IgD-negative memory B cell (primary cell): Measurements from ENCODE around the gene ARPP21. TPM values are rescaled to one million over a fixed set of nuclear protein-coding genes. Genes with fewer than 3 reads are reported as not detected.
"Not testable (repeated sequence)": the region's sequence is repeated elsewhere in the genome, so short reads cannot be mapped to it uniquely, and the experiment has no call there.

Source experiments
- H3K27ac Mint-ChIP-seq, 3 donors: one replicate each; pipeline ENCODE4 v1.8.0; 2020 to 2022; ENCODE audit warnings: mild to moderate bottlenecking in 3 of 3, mixed read lengths in 3 of 3, moderate library complexity in 1 of 3
- H3K27me3 Mint-ChIP-seq: one replicate; pipeline ENCODE4 v1.8.0; 2021; ENCODE audit warnings: mixed read lengths
- H3K36me3 Mint-ChIP-seq: one replicate; pipeline ENCODE4 v1.8.0; 2020; ENCODE audit warnings: mild to moderate bottlenecking, mixed read lengths
- H3K4me1 Mint-ChIP-seq, 3 donors: one replicate each; pipeline ENCODE4 v1.8.0; 2020 to 2022; ENCODE audit warnings: mixed read lengths in 3 of 3, mild to moderate bottlenecking in 1 of 3
- H3K4me3 Mint-ChIP-seq, 4 donors: one replicate each; pipeline ENCODE4 v1.8.0; 2020 to 2022; ENCODE audit warnings: mild to moderate bottlenecking in 4 of 4, mixed read lengths in 4 of 4, moderate library complexity in 3 of 4
- H3K9me3 Mint-ChIP-seq, 3 donors: one replicate each; pipeline ENCODE4 v1.8.0; 2020 to 2021; ENCODE audit warnings: mixed read lengths in 3 of 3, mild to moderate bottlenecking in 1 of 3
- polyA plus RNA-seq: library from polyadenylated mRNA; unstranded; fragments of 300-500 nt; fragmentation: Illumina TruSeq; gene quantifications from one replicate; pipeline ENCODE4 v1.2.3, GENCODE V29; 2021

The ARPP21 gene
- polyA plus RNA-seq = not detected

DNA sequence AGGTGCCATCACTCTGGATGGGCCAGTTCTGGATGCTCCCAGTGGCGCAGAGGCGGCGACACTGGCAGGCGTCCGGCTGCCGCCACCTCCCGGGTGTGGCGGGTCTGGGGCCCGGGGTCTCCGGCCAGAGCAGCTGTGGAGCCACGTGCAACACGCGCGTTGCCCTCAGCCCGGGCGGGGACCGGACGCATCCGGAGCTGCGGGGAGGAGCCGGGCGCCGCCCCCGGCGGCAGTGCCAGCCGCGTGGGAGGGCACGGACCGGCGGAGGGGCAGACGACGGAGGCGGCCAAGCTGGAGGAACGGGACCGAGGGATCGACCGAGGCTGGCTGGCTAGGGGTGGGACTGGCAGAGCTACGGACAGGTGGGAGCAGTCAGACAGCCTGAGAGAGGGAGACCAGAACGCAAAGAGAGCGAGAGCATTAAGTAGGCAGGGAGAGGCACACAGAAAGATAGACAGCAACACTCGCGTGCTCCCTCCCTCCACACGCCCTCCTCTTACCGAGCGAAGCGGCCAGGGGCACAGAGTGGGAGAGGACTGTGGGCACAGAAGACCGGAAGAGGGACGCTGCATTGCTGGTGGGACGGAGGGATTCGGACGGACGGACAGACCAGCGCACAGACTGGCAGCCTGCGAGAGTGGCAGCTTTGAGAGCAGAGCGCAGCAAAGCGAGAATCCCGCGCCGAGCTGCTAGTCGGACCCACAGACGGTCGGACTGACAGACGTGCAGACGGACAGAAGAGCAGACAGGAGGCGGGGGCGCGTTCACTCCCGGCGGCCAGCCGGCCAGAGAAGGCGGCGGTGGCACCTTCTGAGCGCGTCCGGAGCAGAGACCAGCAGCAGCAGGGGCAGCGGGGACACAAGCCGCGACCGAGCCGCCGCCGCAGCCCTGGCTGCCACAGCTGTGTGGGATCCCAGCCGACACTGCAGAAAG lies at the start of gene ARPP21:
Gene ARPP21, plus strand, starts transcription at position 272 of the 933 bp plus-strand sequence. CDS start 42,227 bp downstream, outside the sequence.
- peak within 1 kb of the TSS in 2 of 4 donors; percentile 25 to 38 for H3K4me3 Mint-ChIP-seq
- peaks cover 2% of the 10 kb centered on the region for H3K36me3 Mint-ChIP-seq
- peaks cover 0 to 10% (median 0%) of the 10 kb centered on the region in 3 donors for H3K4me1 Mint-ChIP-seq
- peaks cover 0 to 9% (median 3%) of the 10 kb centered on the region in 3 donors for H3K9me3 Mint-ChIP-seq
- no peak within 1 kb of the TSS for H3K27ac Mint-ChIP-seq
- peaks cover 27% of the 10 kb centered on the region for H3K27me3 Mint-ChIP-seq

- Mint-ChIP-seq H3K27ac (no peak overlapping the region), H3K36me3 (no peaks in the 10 kb centered on the region), H3K4me3 (no peak overlapping the region), H3K27me3 (no peaks in the 10 kb centered on the region), H3K9me3 (peaks cover 6 to 10% (median 7%) of the 10 kb centered on the region in 3 donors), H3K4me1 (no peaks in the 10 kb centered on the region)
These were observed 46.6 kb upstream of the ARPP21 start for GRCh38 chr3:35592589-35593295.

GRCh38 chr3:35594739-35595138 lies 44.6 kb upstream of the ARPP21 start:
- H3K4me1 Mint-ChIP-seq = no peaks in the 10 kb centered on the region
- no peaks in the 10 kb centered on the region for H3K36me3 Mint-ChIP-seq
- H3K9me3 Mint-ChIP-seq = peaks cover 2 to 6% (median 3%) of the 10 kb centered on the region in 3 donors
- no peak overlapping the region for H3K27ac Mint-ChIP-seq
- H3K27me3 Mint-ChIP-seq = no peaks in the 10 kb centered on the region
- no peak overlapping the region for H3K4me3 Mint-ChIP-seq

DNA sequence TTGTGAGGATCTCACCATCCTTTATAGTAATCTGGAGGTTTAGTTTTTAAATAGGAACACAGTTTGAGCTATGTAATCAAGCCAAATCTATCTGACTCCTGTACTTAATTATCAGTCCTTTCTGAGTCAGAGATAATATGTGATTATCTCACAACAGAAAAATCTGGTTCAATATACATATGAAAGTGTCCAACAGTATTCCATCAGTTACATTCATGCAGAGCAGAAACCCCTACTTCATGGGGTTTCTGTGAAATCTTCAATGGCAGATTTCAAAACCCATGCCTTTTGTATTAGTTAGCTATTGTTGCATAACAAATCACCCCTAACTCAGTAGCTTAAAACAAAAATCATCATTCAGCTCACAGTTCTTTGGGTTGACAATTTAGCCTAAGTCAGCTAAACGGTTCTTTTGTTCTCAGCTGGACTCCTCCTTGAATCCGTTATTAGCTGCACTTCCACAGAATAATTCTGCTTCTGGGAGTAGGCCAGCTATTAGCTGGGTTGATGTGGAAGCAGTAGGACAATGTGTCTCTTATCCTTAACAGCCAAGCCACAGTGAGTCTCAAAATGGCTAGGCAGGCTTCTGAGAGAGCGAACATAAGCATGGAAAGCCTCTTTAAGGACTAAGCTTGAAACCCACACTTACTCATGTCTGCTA lies 42.9 kb upstream of the ARPP21 start:
- Mint-ChIP-seq H3K4me3 (no peak overlapping the region), H3K9me3 (peaks cover 2 to 6% (median 3%) of the 10 kb centered on the region in 3 donors), H3K27me3 (no peaks in the 10 kb centered on the region), H3K27ac (no peak overlapping the region), H3K36me3 (no peaks in the 10 kb centered on the region), H3K4me1 (no peaks in the 10 kb centered on the region)

GRCh38 chr3:35597490-35597889 lies 41.8 kb upstream of the ARPP21 start:
- peaks cover 2 to 9% (median 5%) of the 10 kb centered on the region in 3 donors for H3K9me3 Mint-ChIP-seq
- H3K4me3 Mint-ChIP-seq = no peak overlapping the region
- no peaks in the 10 kb centered on the region for H3K27me3 Mint-ChIP-seq
- no peaks in the 10 kb centered on the region for H3K36me3 Mint-ChIP-seq
- no peak overlapping the region for H3K27ac Mint-ChIP-seq
- H3K4me1 Mint-ChIP-seq = no peaks in the 10 kb centered on the region

DNA sequence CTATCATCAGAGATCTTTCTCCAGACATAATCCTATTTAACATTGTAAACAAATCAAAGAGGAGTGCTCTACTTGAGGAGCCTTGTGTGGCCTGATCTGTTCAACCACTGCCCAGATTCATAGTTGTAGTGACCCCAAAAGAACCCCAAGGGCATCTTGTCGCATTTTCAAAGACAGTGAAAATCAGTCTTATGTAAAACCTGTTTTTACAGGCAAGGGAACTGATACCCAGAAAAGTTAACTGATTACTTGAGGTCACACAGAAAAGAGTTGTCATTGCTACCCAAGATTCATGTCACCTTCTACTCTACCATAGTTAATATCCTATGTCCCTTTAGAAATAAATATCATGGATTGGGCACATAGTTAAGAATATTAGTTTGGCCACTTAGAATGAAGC lies 40.5 kb upstream of the ARPP21 start:
- Mint-ChIP-seq H3K36me3 (no peaks in the 10 kb centered on the region), H3K4me3 (no peak overlapping the region), H3K27me3 (no peaks in the 10 kb centered on the region), H3K4me1 (no peaks in the 10 kb centered on the region), H3K9me3 (peaks cover 2 to 3% (median 2%) of the 10 kb centered on the region in 3 donors), H3K27ac (no peak overlapping the region)

DNA sequence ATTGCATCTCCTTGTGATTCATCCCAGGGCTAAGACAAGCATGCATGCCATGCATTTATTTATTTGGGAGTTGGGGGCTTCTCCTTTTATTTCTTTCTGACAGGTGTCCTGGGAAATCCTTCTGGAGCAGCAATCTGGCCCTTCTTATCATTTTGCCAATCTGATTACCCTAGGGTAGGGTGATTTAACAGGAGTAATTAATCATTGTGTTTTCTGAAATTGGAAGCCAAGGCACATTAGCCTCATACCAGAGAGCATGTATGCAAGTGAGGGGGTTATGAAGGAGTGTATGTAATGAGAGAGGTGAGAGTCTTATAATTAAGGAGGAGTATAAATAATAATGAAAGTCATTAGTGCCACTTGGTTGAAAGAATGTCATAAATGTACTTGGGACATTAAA lies 37.4 kb upstream of the ARPP21 start:
- H3K36me3 Mint-ChIP-seq = no peaks in the 10 kb centered on the region
- H3K9me3 Mint-ChIP-seq = peaks cover 0 to 3% (median 3%) of the 10 kb centered on the region in 3 donors
- H3K27ac Mint-ChIP-seq = no peak overlapping the region
- no peaks in the 10 kb centered on the region for H3K4me1 Mint-ChIP-seq
- no peaks in the 10 kb centered on the region for H3K27me3 Mint-ChIP-seq
- H3K4me3 Mint-ChIP-seq = no peak overlapping the region

GRCh38 chr3:35602395-35602936 lies 36.9 kb upstream of the ARPP21 start:
- no peaks in the 10 kb centered on the region for H3K36me3 Mint-ChIP-seq
- no peaks in the 10 kb centered on the region for H3K27me3 Mint-ChIP-seq
- peaks cover 0 to 3% (median 3%) of the 10 kb centered on the region in 3 donors for H3K9me3 Mint-ChIP-seq
- no peak overlapping the region for H3K27ac Mint-ChIP-seq
- no peaks in the 10 kb centered on the region for H3K4me1 Mint-ChIP-seq
- no peak overlapping the region for H3K4me3 Mint-ChIP-seq

DNA sequence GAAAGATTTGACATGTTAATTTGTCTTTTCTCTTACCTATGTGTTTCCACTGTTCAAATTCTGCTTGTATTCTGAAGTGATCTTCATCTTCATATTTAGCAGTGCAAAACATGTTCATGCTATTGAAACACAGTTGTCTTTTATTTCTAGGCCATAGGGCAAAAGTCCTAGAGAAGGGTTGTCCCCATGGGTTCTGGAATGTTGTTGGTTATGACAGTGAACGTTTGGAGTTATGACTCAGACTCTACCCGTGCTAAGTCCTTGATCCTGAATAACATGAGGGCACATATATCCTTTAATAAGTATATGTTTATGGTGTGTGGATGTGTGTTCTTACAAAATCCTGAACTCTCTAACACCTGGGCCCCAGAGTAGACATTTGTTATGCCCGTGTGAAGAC lies 23.0 kb upstream of the ARPP21 start:
- Mint-ChIP-seq H3K36me3 (no peaks in the 10 kb centered on the region), H3K27me3 (peaks cover under 1% of the 10 kb centered on the region), H3K4me3 (no peak overlapping the region), H3K27ac (no peak overlapping the region), H3K4me1 (peaks cover 0 to 3% (median 0%) of the 10 kb centered on the region in 3 donors), H3K9me3 (peaks cover 3 to 9% (median 5%) of the 10 kb centered on the region in 3 donors)

DNA sequence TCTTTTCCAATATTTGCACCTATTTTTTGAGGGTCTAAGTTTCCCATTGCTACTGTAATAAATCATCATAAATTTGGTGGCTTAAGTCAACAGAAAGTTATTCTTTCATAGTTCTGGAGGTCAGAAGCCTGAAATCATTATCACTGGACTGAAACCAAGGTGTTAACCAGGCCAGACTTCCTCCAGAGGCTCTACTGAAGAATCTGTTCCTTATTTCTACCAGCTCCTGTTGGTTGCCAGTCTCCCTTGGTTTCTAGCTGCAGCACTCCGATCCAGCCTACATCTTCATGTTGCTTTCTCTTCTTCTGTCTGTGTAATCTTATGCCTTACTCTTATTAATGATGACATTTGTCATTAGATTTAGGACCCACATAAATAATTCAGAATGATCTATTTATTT lies 22.0 kb upstream of the ARPP21 start:
- Mint-ChIP-seq H3K36me3 (no peaks in the 10 kb centered on the region), H3K27me3 (peaks cover 1% of the 10 kb centered on the region), H3K9me3 (peaks cover 4 to 8% (median 5%) of the 10 kb centered on the region in 3 donors), H3K27ac (no peak overlapping the region), H3K4me3 (no peak overlapping the region), H3K4me1 (peaks cover 0 to 3% (median 0%) of the 10 kb centered on the region in 3 donors)

DNA sequence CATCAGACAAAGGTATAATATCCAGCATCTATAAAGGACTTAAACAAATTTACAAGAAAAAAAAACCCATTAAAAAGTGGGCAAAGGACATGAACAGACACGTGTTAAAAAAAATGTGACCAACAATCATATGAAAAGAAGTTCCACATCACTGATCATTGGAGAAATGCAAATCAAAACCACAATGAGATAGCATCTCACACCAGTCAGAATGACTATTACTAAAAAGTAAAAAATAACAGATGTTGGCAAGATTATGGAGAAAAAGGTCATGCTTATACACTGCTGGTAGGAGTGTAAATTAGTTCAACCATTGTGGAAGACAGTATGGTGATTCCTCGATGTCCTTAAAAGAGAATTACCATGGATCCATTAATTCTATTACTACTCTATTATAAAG lies 19.1 kb upstream of the ARPP21 start:
- H3K9me3 Mint-ChIP-seq, H3K4me1 Mint-ChIP-seq, H3K27ac Mint-ChIP-seq, H3K27me3 Mint-ChIP-seq, H3K4me3 Mint-ChIP-seq, H3K36me3 Mint-ChIP-seq: not testable (repeated sequence)

DNA sequence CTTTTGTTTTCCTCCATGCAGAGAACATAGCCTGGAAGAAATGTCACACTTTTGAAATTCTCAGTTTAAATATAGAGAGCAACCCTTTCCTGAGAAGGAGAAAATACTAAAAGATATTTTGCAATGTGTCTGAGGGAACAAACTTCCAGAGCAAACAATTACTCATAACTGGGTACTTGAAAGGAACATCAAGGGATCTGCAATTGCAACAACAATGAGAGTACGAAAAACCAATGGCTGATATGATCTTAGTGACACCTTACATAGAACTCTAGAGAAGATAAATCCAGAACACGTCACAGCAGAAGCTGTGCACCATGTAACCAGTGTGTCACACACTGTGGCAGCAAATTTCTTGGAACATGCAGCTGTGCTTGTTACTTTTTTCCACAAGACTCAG lies 14.6 kb upstream of the ARPP21 start:
- peaks cover 1% of the 10 kb centered on the region for H3K27me3 Mint-ChIP-seq
- H3K9me3 Mint-ChIP-seq = peaks cover 0 to 4% (median 3%) of the 10 kb centered on the region in 3 donors
- no peak overlapping the region for H3K4me3 Mint-ChIP-seq
- H3K36me3 Mint-ChIP-seq = no peaks in the 10 kb centered on the region
- H3K4me1 Mint-ChIP-seq = no peaks in the 10 kb centered on the region
- no peak overlapping the region for H3K27ac Mint-ChIP-seq

DNA sequence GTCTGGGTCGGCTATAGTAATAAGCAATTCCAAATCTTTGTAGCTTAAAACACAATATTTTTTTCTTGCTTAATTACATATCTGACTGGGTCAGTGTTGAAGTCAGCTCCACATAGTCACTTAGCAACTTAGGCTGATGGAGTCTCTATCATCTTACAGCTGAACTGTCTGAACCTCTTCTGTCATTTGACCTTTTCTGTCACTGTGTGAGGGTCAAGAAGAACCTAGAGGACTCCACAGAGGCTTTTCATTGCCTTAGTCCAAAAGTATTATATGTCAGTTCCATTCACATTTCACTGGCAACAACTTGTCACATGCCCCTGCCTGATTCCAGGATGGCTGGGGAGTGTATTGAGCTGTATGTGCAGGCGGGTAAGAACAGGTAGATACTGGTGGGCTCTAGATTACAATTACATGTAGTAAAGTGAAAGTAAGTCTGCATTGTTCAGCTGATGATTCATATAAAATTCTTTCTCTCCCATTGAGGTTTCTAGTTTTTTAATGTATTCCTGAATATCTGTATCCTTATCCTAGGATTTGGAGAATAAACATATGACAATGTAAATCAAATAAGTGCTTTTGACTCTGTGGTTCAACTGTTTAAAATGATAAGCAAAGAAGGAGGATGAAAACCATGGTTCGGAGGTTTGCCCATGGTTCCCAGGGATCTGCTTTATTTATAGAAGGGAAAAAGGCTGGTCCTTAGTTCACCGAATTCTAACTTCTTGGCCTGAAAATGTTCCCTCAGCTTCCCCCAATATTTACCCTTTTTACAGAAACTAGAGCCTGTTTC lies 5.8 kb upstream of the ARPP21 start:
- Mint-ChIP-seq H3K4me3 (no peak overlapping the region), H3K36me3 (no peaks in the 10 kb centered on the region), H3K9me3 (peaks cover 0 to 1% (median 0%) of the 10 kb centered on the region in 3 donors), H3K27me3 (peaks cover 6% of the 10 kb centered on the region), H3K4me1 (no peaks in the 10 kb centered on the region), H3K27ac (no peak overlapping the region)

- no peak overlapping the region for H3K4me3 Mint-ChIP-seq
- H3K27ac Mint-ChIP-seq = no peak overlapping the region
- H3K27me3 Mint-ChIP-seq = peaks cover 21% of the 10 kb centered on the region
- H3K36me3 Mint-ChIP-seq = peaks cover 2% of the 10 kb centered on the region
- H3K9me3 Mint-ChIP-seq = peaks cover 0 to 3% (median 2%) of the 10 kb centered on the region in 3 donors
- peaks cover 0 to 6% (median 0%) of the 10 kb centered on the region in 3 donors for H3K4me1 Mint-ChIP-seq
These were observed 3.9 kb upstream of the ARPP21 start for GRCh38 chr3:35635407-35635806.
